GM19438 (cell line): ENCODE data around the gene CTTN.

ENCODE experiments used
- ATAC-seq: cut with Tn5 transposase; IDR thresholded peaks from one replicate; pipeline ENCODE4 v1.9.1; 2021; ENCODE audit warnings: low read depth; ENCODE audit not compliant: unreplicated experiment

CTTN gene

DNA sequence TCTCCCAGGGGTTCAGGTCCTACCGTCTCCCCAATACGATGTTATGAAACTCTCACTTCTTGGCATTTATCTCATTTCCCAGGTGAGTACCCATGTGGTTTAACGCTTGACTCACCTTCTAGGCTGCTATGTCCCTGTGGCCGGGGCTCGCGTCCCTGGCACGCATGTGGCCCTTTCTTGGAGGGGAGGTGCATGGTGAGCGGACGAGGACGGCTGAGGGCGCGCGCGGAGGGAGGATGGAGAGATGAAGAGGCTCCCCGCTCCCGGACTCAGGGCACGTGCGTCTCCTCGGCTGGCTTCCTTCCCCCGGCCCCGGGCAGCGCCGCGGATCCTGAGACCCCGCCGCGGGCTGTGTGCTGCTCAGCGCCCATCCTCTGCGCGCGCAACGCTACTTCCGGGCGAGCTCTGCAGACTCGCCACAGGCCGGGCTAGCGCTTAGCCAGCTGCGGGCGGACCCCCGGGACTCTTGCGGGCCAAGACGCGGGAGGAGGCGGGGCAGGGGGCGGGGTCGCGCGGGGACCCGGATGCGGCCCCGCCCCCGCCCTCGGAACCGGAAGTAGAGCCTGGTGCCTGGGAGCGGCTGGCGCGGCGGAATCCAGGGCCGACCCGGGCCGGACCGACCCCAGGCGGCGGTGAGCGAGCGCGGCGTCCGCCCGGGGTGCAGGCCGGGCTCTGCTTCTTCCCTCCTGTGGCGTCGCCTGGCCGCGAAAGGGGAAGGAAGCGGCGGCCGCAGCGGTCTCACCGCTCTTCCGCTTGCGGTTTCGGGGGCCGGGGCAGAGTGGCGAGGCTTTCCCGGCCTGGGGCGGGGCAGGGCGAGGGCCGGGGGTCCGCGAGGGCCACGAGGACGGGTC is at the start of gene CTTN:
Gene CTTN (plus strand): TSS at position 547 of the 851 bp plus-strand sequence. CDS start 8,769 bp downstream, outside the sequence.
- ATAC-seq = no peak

DNA sequence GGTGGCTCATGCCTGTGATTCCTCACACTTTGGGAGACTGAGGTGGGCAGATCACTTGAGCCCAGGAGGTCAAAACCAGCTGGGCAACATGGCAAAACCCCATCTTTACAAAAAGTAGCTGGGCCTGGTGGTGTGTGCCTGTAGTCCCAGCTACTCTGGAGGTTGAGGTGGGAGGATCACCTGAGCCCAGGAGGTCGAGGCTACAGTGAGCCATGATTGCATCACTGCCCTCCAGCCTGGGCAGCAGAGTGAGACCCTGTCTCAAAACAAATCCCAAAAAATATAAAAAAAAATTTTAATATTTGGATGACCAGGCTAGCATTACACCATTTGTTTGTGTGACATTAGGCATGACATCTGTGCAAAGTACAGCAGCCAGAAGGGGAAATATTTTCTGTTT is 49.7 kb upstream of the CTTN start:
- ATAC-seq = no peak

DNA sequence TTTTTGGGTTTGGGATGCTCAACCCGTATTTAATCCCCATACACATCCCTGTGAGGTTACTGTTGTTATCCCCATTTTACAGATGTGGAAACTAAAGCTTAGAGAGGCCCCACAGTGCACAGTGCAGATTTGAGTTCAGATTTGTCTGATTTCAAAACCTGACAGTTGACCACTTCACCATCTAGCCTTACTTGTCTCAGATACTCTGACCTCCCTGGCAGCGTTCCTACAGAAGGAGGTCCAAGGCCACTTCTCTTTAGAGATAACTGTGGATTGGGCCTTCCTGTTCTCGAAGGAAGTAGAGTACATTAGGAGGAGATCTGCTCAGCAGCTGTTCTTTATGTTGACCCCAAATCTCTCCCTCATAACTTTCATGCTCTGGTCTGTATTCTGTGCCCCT is 46.7 kb upstream of the CTTN start:
- no peak for ATAC-seq

DNA sequence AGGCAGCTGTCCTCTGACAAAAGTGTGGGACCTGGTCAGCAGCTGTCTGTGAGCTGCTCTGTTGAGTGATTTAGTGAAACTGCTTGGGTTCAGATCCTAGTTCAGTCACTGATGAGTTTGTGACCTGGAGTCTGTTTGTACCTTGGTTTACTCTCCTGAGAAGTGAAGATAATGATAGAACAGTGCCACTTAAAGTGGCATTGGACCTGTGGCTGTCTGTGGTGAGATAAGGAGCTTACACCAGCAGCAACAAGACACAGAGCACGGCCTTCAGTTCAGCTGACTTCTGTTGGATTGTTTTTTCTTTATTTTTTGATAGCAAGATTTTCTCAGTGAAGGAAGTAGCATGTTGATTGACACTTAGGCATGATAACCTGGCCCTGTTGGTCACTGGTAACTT is 46.2 kb upstream of the CTTN start:
- ATAC-seq = no peak

DNA sequence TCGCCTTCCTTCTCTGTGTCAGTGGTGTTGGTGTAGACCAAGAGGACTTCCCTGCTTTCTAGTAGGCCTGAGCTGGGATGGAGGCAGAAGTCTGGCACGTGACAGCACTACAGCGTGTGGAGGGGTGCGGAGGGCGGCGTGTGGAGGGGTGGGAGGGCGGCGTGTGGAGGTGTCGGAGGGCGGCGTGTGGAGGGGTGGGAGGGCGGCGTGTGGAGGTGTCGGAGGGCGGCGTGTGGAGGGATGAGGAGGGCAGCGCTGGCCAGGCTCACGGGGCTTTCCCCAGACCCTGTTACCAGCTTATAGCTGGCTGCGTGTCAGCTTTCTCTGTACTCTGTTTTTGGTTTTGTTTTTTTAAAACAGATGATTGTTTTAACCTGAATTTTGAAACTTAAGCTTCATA is 45.7 kb upstream of the CTTN start:
- no peak for ATAC-seq

DNA sequence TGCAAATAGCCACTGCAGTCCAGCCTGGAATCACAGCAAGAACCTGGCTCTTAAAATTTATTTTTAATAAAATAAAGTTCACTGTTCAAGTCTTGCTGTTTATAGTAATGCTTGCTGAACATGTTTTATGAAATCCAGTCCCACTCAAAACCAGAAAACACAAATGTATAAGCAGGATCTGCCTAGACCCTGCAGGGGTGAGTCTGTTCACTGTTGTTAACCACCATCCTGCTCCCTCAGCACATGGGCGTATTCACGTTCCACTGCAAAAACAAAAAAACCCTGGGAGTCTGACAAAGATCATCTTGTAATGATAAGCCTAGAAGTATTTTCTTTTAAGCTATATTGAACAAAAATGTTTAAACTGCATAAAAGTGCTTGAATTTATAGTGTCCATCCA is 45.0 kb upstream of the CTTN start:
- ATAC-seq = no peak

DNA sequence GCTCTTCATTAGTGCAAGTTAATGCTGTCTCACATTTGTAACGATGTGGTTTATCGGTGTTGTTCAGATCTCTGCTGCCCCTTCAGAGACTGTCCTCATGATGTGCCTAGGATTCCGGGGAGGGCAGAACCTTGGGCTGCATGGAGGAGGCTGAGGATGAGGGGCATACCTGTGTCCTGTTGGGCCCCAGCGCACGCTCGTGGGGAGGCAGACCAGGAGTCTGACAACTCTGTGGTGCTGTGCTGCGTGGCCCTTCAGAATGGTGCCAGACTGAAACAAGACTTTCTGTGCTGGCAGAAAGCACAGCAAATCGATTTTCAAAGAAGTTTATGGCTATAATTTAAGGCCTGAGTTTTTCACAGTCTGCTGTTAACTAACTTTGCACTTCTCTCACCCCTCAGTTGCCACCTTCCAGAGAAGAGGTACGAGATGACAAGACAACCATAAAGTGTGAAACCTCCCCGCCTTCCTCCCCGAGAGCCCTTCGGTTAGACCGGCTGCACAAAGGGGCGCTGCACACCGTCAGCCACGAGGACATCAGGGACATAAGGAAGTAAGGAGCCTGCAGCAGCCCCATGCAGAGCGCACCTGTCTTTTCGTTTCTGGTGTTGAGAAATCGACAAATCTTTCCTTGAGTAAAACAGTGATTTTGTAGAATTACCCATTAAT is 44.3 kb upstream of the CTTN start:
- ATAC-seq = no peak

DNA sequence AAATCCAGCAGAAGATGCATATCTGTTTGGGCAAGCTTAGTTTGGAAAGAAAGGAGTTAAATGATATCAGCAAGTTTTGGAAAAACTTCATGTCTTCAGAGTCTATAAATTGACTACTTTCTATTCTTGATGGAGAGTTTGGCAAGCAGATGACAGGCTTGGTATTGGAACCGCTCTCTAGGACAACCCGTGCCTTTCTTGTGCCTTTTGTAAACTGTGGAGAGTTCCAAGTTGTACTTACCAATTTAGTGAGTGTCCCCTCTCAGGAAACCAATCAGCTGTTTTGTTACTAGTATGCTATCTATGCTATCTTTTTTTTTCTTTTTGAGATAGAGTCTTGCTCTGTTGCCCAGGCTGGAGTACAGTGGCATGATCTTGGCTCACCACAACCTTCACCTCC is 43.7 kb upstream of the CTTN start:
- no peak for ATAC-seq

DNA sequence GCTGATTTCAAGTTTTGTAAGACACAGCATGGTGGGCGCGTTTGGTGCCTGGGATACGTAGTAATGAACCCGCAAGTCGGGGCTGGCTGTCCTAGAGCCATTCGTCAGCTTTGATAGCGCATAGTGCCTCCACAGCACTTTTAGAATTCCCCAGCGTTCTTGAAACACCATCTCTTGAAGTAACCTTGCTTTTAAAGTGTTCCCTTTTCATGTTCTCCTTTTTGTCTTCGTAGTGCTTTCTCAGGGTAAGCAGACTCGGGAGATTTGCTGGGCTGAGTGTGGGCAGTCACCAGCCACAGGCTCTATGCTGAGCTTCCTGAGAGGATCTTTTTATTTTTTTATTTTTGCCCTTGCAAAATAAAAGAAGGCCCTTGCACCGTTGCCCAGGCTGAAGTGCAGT is 39.6 kb upstream of the CTTN start:
- ATAC-seq = no peak

DNA sequence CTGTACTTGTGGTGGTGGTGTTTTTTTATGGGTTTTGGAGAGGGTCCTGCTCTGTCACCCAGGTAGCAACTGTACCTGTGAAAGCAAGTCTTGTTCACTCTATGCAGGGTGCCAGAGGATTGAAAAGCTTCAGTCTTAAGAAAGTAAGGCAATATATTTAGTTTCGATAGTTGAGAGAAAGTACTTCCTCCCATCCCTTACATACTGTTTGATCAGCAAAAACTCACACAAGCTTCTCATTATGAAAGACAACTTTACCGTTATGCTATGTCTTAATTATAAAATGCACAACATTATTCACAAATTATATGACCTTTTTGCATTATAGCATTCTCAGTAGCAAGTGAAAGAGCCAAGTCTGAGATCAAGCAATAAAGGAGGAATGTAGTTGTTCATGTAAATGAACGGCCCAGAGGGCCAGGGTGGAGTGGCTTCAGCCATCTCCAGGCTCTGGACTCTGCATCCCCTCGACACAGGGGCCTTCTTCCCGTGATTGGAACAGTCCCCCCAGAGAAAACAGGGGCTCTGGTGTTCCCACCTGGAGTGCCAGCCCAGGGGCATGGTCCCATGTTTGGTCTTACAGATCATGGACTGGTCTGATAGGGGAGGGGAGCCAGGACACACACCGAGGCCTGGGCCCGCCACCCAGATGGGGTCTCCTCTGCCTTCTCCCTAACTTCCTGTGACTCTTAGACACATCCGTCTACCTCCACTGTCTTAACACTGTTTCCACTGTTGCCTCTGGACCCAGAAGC is 38.7 kb upstream of the CTTN start:
- ATAC-seq = no peak

DNA sequence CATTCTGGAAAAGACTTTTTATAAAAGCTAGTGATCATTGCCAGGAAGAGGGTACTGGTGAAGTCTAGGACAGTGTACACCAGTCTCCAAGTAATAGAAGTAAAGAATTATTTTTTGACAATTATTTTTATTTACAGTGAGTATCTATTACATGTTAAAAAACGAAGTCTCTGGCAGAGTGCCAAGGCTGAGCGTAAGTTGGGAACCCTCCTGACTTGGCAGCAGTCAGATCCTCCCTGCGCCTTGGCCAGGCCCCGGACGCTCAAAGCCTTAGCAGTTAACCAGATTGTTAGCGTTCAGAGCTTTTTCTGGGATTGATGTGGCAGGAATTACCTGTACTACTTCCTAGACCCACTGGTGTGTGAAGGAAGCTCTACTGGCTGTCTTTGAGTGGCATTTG is 38.1 kb upstream of the CTTN start:
- no peak for ATAC-seq

DNA sequence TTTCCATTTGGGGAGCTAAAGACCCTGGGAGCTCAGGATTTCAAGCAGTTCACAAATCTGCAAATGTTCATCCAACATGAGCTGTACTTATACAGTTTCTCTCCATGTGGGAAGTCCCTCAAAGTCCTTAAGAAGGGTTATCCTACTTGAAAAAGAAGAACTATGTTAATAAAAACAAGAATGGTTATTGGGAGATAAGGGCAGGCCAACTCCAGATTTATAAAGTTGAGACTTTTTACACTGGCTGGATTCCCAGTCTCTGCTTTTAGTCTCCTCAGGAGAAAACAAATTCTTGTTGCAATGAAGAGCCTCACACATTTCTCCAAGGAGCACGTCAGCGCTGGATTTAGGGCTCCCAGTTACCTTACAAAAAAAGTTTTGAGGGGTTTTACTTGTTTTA is 34.2 kb upstream of the CTTN start:
- ATAC-seq = no peak

DNA sequence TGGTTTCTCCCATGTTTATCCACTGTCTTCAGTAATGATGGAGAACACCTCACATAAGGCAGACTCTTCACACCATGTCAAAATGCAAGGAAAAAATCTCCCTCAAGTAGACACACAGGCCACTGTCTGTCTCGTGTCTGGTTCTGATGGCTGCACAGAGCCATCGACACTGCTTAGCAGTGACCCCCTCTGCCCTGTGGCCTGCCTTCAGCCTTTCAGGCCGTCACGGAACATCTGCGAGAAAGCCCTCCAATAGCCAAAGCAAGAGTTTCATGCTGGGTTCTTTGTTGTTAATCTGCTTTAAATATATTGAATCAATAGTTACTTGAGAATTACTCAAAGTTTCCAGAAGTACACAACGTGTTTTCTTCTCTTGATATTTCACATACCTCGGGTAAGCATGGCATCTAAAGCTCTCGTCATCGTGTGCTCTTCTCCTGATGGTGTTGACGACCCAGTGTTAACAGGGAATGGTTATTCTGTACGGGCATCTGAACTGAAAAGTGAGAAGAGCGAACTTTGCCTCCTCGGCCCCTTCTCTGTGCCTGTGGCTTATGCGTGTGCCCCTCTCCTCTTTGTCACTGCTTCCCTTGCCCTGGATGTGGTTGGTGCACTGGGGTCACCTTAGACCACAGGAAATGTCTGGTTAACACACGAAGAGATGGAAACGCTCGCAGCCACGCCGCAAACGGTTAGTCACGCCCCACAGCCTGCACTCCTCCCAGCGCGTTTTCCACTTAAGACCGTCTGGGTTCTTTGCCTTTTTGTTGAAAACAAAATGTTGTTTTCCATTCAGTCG is 33.4 kb upstream of the CTTN start:
- no peak for ATAC-seq

DNA sequence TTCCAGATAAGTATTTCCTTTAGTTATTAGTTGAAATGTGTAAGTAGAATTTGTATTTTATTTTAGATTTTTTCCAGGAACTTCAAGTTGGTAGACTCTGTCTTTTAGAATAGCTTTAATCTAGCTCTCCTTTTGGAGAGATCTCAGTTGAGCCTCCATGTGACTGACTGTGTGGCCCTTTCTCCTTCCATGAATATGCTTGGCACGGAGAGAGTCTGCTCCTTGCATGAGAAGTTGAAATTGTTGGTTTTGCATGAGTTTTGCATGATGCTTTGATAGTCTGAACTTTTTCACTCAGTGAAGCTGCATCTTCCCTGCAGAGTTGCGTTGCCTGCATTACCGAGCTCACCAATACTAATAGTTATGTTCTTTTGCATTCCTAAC is 32.8 kb upstream of the CTTN start:
- no peak for ATAC-seq

DNA sequence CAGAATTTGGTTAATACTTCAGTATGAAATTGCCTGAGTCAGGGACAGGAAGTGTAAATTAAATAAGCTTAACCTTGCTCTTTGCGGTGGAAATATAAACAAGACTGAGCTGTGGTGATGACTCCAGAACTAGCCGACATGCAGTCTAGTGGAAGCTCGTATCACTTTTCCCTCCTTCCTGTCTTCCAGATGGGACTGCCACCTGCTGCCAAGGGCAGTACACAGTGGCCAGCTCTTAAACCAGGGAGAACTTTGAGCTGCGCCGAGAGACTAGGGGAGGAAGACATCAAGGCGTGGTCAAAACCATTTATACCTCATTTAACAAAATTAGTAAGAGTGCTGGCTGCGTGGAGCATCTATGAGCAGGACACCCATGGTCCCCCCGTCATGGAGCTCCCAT is 31.3 kb upstream of the CTTN start:
- ATAC-seq = no peak

DNA sequence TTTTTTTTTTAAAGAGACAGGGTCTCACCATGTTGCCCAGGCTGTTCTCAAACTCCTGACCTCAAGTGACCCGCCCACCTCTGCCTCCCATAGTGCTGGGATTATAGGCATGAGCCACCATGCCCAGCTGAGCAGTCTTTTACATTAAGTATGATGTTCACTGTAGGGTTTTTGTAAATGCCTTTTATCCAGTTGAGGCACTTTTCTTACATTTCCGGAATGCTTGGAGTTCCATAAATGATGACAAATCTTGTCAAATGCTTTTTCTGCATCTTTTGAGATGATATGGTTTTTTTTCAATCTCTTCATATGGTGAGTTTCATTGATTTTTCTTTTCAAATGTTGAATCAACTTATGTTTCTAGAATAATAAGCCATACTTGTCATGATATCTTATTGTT is 29.4 kb upstream of the CTTN start:
- ATAC-seq = no peak

DNA sequence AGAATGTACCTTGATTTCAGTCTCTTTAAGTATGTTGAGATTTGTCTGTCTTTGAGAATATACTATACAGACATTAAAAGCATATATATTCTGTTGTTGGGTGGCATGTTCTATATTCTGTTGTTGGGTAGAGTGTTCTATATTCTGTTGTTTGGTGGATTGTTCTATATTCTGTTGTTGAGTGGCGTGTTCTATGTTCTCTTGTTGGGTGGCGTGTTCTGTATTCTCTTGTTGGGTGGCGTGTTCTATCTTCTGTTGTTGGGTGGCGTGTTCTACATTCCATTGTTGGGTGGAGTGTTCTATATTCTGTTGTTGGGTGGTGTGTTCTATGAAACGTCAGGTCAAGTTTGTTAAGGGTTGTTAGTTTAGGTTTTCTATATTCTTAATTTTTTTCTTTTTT is 27.1 kb upstream of the CTTN start:
- ATAC-seq = no peak

DNA sequence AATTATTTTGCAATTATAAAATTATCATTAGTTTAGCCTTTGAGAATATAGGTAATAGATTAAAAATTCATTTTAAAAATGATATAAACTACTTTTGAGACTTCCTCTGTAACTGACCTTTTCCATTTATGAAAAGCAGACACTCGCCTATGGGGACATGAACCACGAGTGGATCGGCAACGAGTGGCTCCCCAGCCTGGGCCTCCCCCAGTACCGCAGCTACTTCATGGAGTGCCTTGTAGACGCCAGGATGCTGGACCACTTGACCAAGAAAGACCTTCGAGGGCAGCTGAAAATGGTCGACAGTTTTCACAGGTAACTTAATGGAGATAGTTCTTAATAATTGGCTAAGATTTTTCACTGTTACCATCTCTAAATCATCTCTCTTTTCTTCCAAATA is 26.3 kb upstream of the CTTN start:
- no peak for ATAC-seq

DNA sequence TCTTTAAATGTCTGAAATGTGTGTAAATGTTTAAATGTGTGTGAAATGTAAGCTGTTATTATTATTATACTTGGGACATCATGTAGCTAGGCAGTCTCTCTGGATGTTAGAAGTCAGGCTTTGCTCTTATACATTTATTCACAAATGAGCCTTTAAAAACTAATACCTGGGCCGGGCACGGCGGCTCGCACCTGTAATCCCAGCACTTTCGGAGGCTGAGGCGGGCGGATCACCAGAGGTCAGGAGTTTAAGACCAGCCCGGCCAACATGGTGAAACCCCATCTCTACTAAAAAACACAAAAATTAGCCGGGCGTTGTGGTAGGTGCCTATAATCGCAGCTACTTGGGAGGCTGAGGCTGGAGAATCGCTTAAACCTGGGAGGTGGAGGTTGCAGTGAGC is 21.7 kb upstream of the CTTN start:
- ATAC-seq = no peak

DNA sequence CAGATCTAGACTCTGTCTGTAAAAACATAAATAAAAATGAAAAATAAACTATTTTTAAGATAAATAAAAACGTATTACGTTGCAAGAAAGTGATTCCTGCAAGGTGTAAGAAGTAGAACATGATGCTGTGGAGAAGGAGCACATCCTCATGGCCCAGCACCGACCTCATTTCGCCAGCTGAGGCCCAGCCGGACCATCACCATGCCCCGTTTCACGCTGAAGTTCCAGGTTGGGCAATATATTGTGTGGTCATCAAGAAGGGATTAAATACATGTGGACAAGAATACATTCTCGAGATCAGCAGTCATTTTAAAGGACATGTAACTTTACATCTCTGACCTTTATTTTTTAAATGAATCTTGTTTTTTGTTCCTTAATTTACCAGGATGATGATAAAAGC is 20.7 kb upstream of the CTTN start:
- ATAC-seq = no peak
